H1 (cell line): ENCODE results near the gene SFRP2. TPM values are rescaled to one million over a fixed set of nuclear protein-coding genes. Genes with fewer than 3 reads are reported as not detected.

ENCODE experiments used
- HDAC2 ChIP-seq, 2 experiments: fragments of 300-600 bp in 1 of 2; sonication (generic) in 1 of 2; IDR thresholded peaks; 2 replicates each; pipeline ENCODE4 v1.6.1; 2011 to 2012; ENCODE audit warnings: low read depth in 2 of 2, low read length in 2 of 2, mild to moderate bottlenecking in 2 of 2, moderate library complexity in 2 of 2, borderline replicate concordance in 1 of 2, inconsistent platforms in 1 of 2
- polyA plus RNA-seq, 7 experiments: library from polyadenylated mRNA; depleted of rRNA in 3 of 7; stranded (reverse) in 5 of 7; unstranded in 2 of 7; fragments of >200 nt in 5 of 7; fragments of 200-250 nt in 2 of 7; gene quantifications; 1 replicate in 5 of 7; 2 replicates in 1 of 7; 4 replicates in 1 of 7; pipeline versions ENCODE4 v1.2.1 to v1.2.3, GENCODE V29; 2011 to 2013; ENCODE audit warnings: missing spikeins in 2 of 7, mixed read lengths in 2 of 7
- total RNA-seq: library from RNA; stranded (reverse); fragmentation: NEBNext Ultra II Directional; extraction: Animal tissue kit (Norgen Biotek cat#: 25700); gene quantifications from 2 replicates; pipeline ENCODE4 v1.2.1, GENCODE V29; 2021

SFRP2 gene
- total and polyA plus RNA-seq, 2 of the 8 experiments (the other 6 are each of a cell fraction or from before 2014, with no cell fraction given) = 108 to 342 TPM

DNA sequence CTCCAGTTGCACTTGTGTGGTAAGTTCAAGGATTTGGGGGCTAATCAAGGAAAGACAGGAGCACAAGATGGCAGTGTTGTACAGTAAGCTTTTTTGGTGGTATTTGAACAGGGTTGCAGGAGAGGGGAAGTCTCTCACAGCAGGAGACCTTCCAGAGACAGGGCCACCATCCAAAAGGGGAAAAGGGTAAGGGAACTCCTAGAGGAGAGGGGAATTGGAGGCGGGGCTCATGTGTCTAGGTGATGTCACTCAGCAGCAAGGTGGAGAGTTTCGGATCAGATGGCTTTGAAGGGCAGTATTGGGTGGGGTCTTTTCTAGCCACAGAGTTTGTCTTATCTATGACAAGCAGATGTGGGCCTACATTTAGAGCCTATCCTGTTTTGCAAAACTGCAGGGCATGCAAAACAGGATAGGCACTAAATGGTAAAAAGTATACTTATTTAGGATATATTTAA lies 15.6 kb downstream of the SFRP2 start (continued):
- 0 out of 4 replicates have a peak, but pooled peaks of 1 of the 2 experiments have one; percentile 18 for TF ChIP-seq HDAC2 (IDR thresholded peaks at IDR 0.05; ENCODE audit: borderline replicate concordance in 1 of 2, low read depth in 2 of 2, low read length in 2 of 2)
